Tibial nerve (tissue), 4 donors: ENCODE data around the gene SLC35A5. TPM values are rescaled to one million over a fixed set of nuclear protein-coding genes. Genes with fewer than 3 reads are reported as not detected.
A peak's percentile ranks its signal among the peaks of the same experiment; 100 is the strongest.

Source experiments
- DNase-seq, 2 donors: peaks; one replicate each; pipeline ENCODE4 v3.0.0-alpha.2; 2019; ENCODE audit warnings: low spot score in 2 of 2
- H3K27ac ChIP-seq, 4 donors: fragments of 200-600 bp; sonication (generic) in 3 of 4; one replicate each; pipeline ENCODE4 v1.5.1; 2017 to 2019; ENCODE audit warnings: mild to moderate bottlenecking in 1 of 4
- H3K27me3 ChIP-seq, 2 donors: fragments of 200-600 bp; sonication (generic) in 1 of 2; one replicate each; pipeline versions ENCODE4 v1.5.1 to v1.6.0; 2017 to 2019
- H3K36me3 ChIP-seq, 3 donors: fragments of 200-600 bp; sonication (generic); one replicate each; pipeline ENCODE4 v1.5.1; 2018 to 2019
- H3K4me1 ChIP-seq, 4 donors: fragments of 200-600 bp; sonication (generic) in 3 of 4; one replicate each; pipeline ENCODE4 v1.5.1; 2017 to 2019
- H3K4me3 ChIP-seq, 4 donors: fragments of 200-600 bp; sonication (generic) in 3 of 4; one replicate each; pipeline ENCODE4 v1.5.1; 2017 to 2019; ENCODE audit warnings: mild to moderate bottlenecking in 1 of 4, moderate library complexity in 1 of 4
- H3K9me3 ChIP-seq, 4 donors: fragments of 200-600 bp; sonication (generic) in 3 of 4; one replicate each; pipeline ENCODE4 v1.5.1; 2017 to 2019
- CTCF ChIP-seq, 5 experiments: fragments of 200-600 bp in 3 of 5; fragments of 450-650 bp in 2 of 5; sonication (generic) in 3 of 5; IDR thresholded peaks; one replicate each; pipeline ENCODE4 v1.5.1; 2016 to 2019; ENCODE audit warnings: antibody characterized with exemption in 5 of 5, mild to moderate bottlenecking in 3 of 5, moderate library complexity in 2 of 5
- EP300 ChIP-seq, 2 donors: sonication (generic); formaldehyde crosslinking; IDR thresholded peaks; one replicate each; pipeline ENCODE4 v1.6.1; 2017; ENCODE audit warnings: antibody characterized with exemption in 2 of 2, mild to moderate bottlenecking in 1 of 2
- POLR2A ChIP-seq, 2 donors: fragments of 450-650 bp; IDR thresholded peaks; one replicate each; pipeline ENCODE4 v1.6.1; 2017; ENCODE audit warnings: antibody characterized with exemption in 2 of 2, mild to moderate bottlenecking in 2 of 2, moderate library complexity in 2 of 2
- WGBS, 2 donors: methylation state at CpG; one replicate each; pipeline ENCODE4 v1.1.5; 2018; 5-methylcytosine and 5-hydroxymethylcytosine counted together
- total RNA-seq, 4 donors: library from RNA; depleted of rRNA; stranded (reverse); fragments of >200 nt; gene quantifications; one replicate each; pipeline ENCODE4 v1.1.0, GENCODE V29; 2016

Gene SLC35A5
- total RNA-seq, 4 donors from 2014 or later: 19.0 to 30.4 (median 25.0) TPM

- no peaks in the 10 kb centered on the region for H3K27me3 ChIP-seq
- H3K36me3 ChIP-seq: peaks cover 0 to 20% (median 0%) of the 10 kb centered on the region in 3 donors
- H3K27ac ChIP-seq: peak overlapping the region in 1 of 4 donors; percentile 42
- no peaks in the 10 kb centered on the region for H3K9me3 ChIP-seq
- DNase-seq: no peak
- 6 to 10% methylated on average over 4 of the region's 4 CpGs for WGBS, 2 donors
- peaks cover 0 to 14% (median 4%) of the 10 kb centered on the region in 4 donors for H3K4me1 ChIP-seq
- no peak overlapping the region for H3K4me3 ChIP-seq
- TF ChIP-seq CTCF (IDR thresholded peaks at IDR 0.05) (no peak), EP300 (IDR thresholded peaks at IDR 0.05) (no peak), POLR2A (IDR thresholded peaks at IDR 0.05) (no peak)
Measured at GRCh38 chr3:112604536-112604935, 42.7 kb downstream of the SLC35A5 start.

GRCh38 chr3:112605285-112605684 lies 43.4 kb downstream of the SLC35A5 start:
- Histone ChIP-seq H3K4me3 (no peak overlapping the region), H3K9me3 (no peaks in the 10 kb centered on the region), H3K27ac (no peak overlapping the region), H3K27me3 (no peaks in the 10 kb centered on the region), H3K36me3 (peaks cover 0 to 24% (median 0%) of the 10 kb centered on the region in 3 donors), H3K4me1 (peaks cover 0 to 14% (median 4%) of the 10 kb centered on the region in 4 donors)
- no peak for DNase-seq
- WGBS, 2 donors: 72 to 76% methylated on average over 9 of the region's 9 CpGs
- TF ChIP-seq EP300 (IDR thresholded peaks at IDR 0.05): no peak
- no peak for TF ChIP-seq CTCF (IDR thresholded peaks at IDR 0.05)
- no peak for TF ChIP-seq POLR2A (IDR thresholded peaks at IDR 0.05)

- peaks cover 0 to 24% (median 0%) of the 10 kb centered on the region in 3 donors for H3K36me3 ChIP-seq
- peaks cover 0 to 14% (median 4%) of the 10 kb centered on the region in 4 donors for H3K4me1 ChIP-seq
- H3K27ac ChIP-seq: no peak overlapping the region
- no peak for DNase-seq
- no peak for TF ChIP-seq EP300 (IDR thresholded peaks at IDR 0.05)
- TF ChIP-seq POLR2A (IDR thresholded peaks at IDR 0.05): no peak
- H3K9me3 ChIP-seq: no peaks in the 10 kb centered on the region
- no peaks in the 10 kb centered on the region for H3K27me3 ChIP-seq
- WGBS, 2 donors: 76 to 80% methylated on average over 2 of the region's 2 CpGs
- H3K4me3 ChIP-seq: no peak overlapping the region
Measured at GRCh38 chr3:112606098-112606497, 44.3 kb downstream of the SLC35A5 start.

GRCh38 chr3:112607863-112608262 lies 46.0 kb downstream of the SLC35A5 start:
- Histone ChIP-seq H3K4me1 (peaks cover 0 to 14% (median 4%) of the 10 kb centered on the region in 4 donors), H3K36me3 (peaks cover 0 to 30% (median 0%) of the 10 kb centered on the region in 3 donors), H3K4me3 (no peak overlapping the region), H3K27me3 (no peaks in the 10 kb centered on the region), H3K27ac (no peak overlapping the region), H3K9me3 (no peaks in the 10 kb centered on the region)
- DNase-seq: no peak
- TF ChIP-seq POLR2A (IDR thresholded peaks at IDR 0.05) (no peak), EP300 (IDR thresholded peaks at IDR 0.05) (no peak), CTCF (IDR thresholded peaks at IDR 0.05) (no peak)

GRCh38 chr3:112610121-112610520 lies 48.3 kb downstream of the SLC35A5 start:
- no peak for DNase-seq
- H3K27ac ChIP-seq: no peak overlapping the region
- no peaks in the 10 kb centered on the region for H3K27me3 ChIP-seq
- WGBS, 2 donors: 74 to 76% methylated on average over 3 of the region's 3 CpGs
- H3K36me3 ChIP-seq: peaks cover 0 to 30% (median 0%) of the 10 kb centered on the region in 3 donors
- TF ChIP-seq EP300 (IDR thresholded peaks at IDR 0.05) (no peak), POLR2A (IDR thresholded peaks at IDR 0.05) (no peak)
- no peak overlapping the region for H3K4me3 ChIP-seq
- no peaks in the 10 kb centered on the region for H3K9me3 ChIP-seq
- peaks cover 0 to 2% (median 1%) of the 10 kb centered on the region in 4 donors for H3K4me1 ChIP-seq

- 83% methylated on average over 5 of the region's 5 CpGs for WGBS, 2 donors
- no peak for DNase-seq
- Histone ChIP-seq H3K36me3 (peaks cover 0 to 23% (median 0%) of the 10 kb centered on the region in 3 donors), H3K4me1 (peaks cover 0 to 4% (median 0%) of the 10 kb centered on the region in 4 donors), H3K9me3 (no peaks in the 10 kb centered on the region), H3K27ac (no peak overlapping the region), H3K4me3 (no peak overlapping the region), H3K27me3 (no peaks in the 10 kb centered on the region)
- TF ChIP-seq EP300 (IDR thresholded peaks at IDR 0.05) (no peak), CTCF (IDR thresholded peaks at IDR 0.05) (no peak), POLR2A (IDR thresholded peaks at IDR 0.05) (no peak)
Measured at GRCh38 chr3:112611752-112612515, 50.1 kb downstream of the SLC35A5 start.
